Lower leg skin (tissue), 3 donors: ENCODE results near the gene SPATA7.

Source experiments
- POLR2A ChIP-seq, 2 donors: fragments of 450-650 bp; IDR thresholded peaks; one replicate each; pipeline ENCODE4 v1.6.1; 2016 to 2017; ENCODE audit warnings: antibody characterized with exemption in 2 of 2, mild to moderate bottlenecking in 1 of 2, moderate library complexity in 1 of 2
- TF ChIP-seq, protein P1 (sequence below), 3 donors: fragments of 450-650 bp; IDR thresholded peaks; one replicate each; pipeline ENCODE4 v1.5.1; 2016; ENCODE audit warnings: antibody characterized with exemption in 3 of 3, mild to moderate bottlenecking in 3 of 3, moderate library complexity in 2 of 3

DNA sequence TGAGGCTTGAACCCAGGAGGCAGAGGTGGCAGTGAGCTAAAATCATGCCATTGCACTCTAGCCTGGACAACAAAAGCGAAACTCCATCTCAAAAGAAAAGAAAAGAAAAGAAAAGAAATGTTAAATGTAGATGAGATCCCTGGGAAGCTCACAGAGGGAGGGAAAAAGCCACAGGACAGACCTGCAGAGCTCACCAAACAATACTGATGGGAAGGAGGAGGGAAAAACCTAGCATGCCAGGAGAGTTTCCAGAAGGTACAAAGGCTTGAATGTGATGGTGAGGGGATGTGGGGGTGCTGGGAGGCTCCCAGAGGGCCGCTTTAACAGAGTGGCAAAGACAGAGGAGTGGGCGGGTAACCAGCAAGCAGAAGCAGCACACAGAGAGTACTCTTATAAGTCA is 97.1 kb downstream of the SPATA7 start:
- TF ChIP-seq, protein P1, sequence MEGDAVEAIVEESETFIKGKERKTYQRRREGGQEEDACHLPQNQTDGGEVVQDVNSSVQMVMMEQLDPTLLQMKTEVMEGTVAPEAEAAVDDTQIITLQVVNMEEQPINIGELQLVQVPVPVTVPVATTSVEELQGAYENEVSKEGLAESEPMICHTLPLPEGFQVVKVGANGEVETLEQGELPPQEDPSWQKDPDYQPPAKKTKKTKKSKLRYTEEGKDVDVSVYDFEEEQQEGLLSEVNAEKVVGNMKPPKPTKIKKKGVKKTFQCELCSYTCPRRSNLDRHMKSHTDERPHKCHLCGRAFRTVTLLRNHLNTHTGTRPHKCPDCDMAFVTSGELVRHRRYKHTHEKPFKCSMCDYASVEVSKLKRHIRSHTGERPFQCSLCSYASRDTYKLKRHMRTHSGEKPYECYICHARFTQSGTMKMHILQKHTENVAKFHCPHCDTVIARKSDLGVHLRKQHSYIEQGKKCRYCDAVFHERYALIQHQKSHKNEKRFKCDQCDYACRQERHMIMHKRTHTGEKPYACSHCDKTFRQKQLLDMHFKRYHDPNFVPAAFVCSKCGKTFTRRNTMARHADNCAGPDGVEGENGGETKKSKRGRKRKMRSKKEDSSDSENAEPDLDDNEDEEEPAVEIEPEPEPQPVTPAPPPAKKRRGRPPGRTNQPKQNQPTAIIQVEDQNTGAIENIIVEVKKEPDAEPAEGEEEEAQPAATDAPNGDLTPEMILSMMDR (IDR thresholded peaks at IDR 0.05) = no peak
- TF ChIP-seq POLR2A (IDR thresholded peaks at IDR 0.05) = no peak
